ENCODE results near the gene SLAMF1.

The SLAMF1 gene

GRCh38 chr1:160640359-160641123 is 6.3 kb downstream of the SLAMF1 start:
- no peak for DNase-seq (ENCODE audit: low read depth)
- no peak overlapping the region for H3K4me3 ChIP-seq (ENCODE audit: low read length)
- no peak for TF ChIP-seq CTCF (conservative IDR thresholded peaks at IDR 0.05; ENCODE audit: low read depth, low read length)

- no peak for TF ChIP-seq CTCF (conservative IDR thresholded peaks at IDR 0.05; ENCODE audit: low read depth, low read length)
- no peak overlapping the region for H3K4me3 ChIP-seq (ENCODE audit: low read length)
- DNase-seq (ENCODE audit: low read depth), result no peak
Measured at GRCh38 chr1:160639652-160640051, 7.2 kb downstream of the SLAMF1 start.

GRCh38 chr1:160638926-160639325 is 7.9 kb downstream of the SLAMF1 start:
- TF ChIP-seq CTCF (conservative IDR thresholded peaks at IDR 0.05; ENCODE audit: low read depth, low read length), result no peak
- no peak overlapping the region for H3K4me3 ChIP-seq (ENCODE audit: low read length)
- DNase-seq (ENCODE audit: low read depth), result no peak

GRCh38 chr1:160638540-160638857 is 8.3 kb downstream of the SLAMF1 start:
- no peak overlapping the region for H3K4me3 ChIP-seq (ENCODE audit: low read length)
- TF ChIP-seq CTCF (conservative IDR thresholded peaks at IDR 0.05; ENCODE audit: low read depth, low read length), result no peak
- DNase-seq (ENCODE audit: low read depth), result no peak

GRCh38 chr1:160637821-160638539 is 8.9 kb downstream of the SLAMF1 start:
- TF ChIP-seq CTCF (conservative IDR thresholded peaks at IDR 0.05; ENCODE audit: low read depth, low read length), result no peak
- H3K4me3 ChIP-seq (ENCODE audit: low read length), result no peak overlapping the region
- no peak for DNase-seq (ENCODE audit: low read depth)

GRCh38 chr1:160637065-160637464 is 9.8 kb downstream of the SLAMF1 start:
- no peak overlapping the region for H3K4me3 ChIP-seq (ENCODE audit: low read length)
- no peak for TF ChIP-seq CTCF (conservative IDR thresholded peaks at IDR 0.05; ENCODE audit: low read depth, low read length)
- no peak for DNase-seq (ENCODE audit: low read depth)

- DNase-seq (ENCODE audit: low read depth), result no peak
- TF ChIP-seq CTCF (conservative IDR thresholded peaks at IDR 0.05; ENCODE audit: low read depth, low read length), result no peak
- H3K4me3 ChIP-seq (ENCODE audit: low read length), result no peak overlapping the region
Measured at GRCh38 chr1:160636547-160636946, 10.3 kb downstream of the SLAMF1 start.

All from retinal pigment epithelial cell (primary cell).